SU-DHL-6 (cell line): ENCODE results near the gene INVS.

Source experiments
- EZH2phosphoT487 ChIP-seq: fragments of 200-600 bp; sonication (generic), shearing (Covaris generic); conservative IDR thresholded peaks from 2 replicates; pipeline ENCODE4 v1.6.1; 2018; ENCODE audit warnings: mild to moderate bottlenecking, antibody characterized with exemption, low read length, moderate library complexity, mixed read lengths
- TF ChIP-seq, protein P1 (sequence below): fragments of 200-600 bp; sonication (generic); IDR thresholded peaks from one replicate; pipeline ENCODE4 v1.5.1; 2017; ENCODE audit warnings: antibody characterized with exemption, mild to moderate bottlenecking, low read length, moderate library complexity; ENCODE audit not compliant: insufficient read depth, poor library complexity, severe bottlenecking

DNA sequence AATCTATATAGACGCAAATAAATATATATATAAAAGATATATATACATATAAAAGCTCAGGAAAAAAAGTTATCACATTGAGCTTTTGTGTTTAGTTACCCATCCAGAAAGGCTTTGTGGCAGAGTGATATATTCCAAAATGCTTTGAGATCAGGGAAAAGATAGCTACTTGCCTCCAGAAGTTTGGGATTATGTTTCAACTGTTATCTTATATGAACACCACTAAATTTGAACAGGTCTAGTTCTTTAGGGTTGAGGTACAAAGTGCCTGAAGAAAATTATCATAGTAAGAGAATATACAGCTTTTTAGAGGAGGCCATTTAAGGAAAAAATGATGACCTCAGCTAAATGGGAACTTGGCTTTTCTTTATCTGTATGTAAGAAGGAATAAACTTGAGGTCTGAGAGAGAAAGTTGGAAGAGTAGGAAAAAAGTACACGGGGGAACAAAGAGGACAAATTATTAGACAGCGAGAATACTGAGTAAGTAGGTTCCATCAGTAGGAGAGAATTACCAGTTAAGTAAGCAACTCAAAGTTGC, 2.6 kb upstream of the INVS start:
- TF ChIP-seq, protein P1, sequence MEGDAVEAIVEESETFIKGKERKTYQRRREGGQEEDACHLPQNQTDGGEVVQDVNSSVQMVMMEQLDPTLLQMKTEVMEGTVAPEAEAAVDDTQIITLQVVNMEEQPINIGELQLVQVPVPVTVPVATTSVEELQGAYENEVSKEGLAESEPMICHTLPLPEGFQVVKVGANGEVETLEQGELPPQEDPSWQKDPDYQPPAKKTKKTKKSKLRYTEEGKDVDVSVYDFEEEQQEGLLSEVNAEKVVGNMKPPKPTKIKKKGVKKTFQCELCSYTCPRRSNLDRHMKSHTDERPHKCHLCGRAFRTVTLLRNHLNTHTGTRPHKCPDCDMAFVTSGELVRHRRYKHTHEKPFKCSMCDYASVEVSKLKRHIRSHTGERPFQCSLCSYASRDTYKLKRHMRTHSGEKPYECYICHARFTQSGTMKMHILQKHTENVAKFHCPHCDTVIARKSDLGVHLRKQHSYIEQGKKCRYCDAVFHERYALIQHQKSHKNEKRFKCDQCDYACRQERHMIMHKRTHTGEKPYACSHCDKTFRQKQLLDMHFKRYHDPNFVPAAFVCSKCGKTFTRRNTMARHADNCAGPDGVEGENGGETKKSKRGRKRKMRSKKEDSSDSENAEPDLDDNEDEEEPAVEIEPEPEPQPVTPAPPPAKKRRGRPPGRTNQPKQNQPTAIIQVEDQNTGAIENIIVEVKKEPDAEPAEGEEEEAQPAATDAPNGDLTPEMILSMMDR, result no peak
- no peak for TF ChIP-seq EZH2phosphoT487
